Uterus (tissue), 2 donors: ENCODE results near the gene POLA2.

ENCODE experiments used
- POLR2A ChIP-seq, 2 donors: fragments of 450-650 bp; IDR thresholded peaks; one replicate each; pipeline ENCODE4 v1.6.1; 2016; ENCODE audit warnings: antibody characterized with exemption in 2 of 2, mild to moderate bottlenecking in 1 of 2, moderate library complexity in 1 of 2
- TF ChIP-seq, protein P1 (sequence below), 4 experiments: fragments of 200-600 bp in 2 of 4; fragments of 450-650 bp in 2 of 4; sonication (generic) in 2 of 4; IDR thresholded peaks; one replicate each; pipeline ENCODE4 v1.5.1; 2016 to 2019; ENCODE audit warnings: antibody characterized with exemption in 4 of 4, mild to moderate bottlenecking in 2 of 4, moderate library complexity in 1 of 4

DNA sequence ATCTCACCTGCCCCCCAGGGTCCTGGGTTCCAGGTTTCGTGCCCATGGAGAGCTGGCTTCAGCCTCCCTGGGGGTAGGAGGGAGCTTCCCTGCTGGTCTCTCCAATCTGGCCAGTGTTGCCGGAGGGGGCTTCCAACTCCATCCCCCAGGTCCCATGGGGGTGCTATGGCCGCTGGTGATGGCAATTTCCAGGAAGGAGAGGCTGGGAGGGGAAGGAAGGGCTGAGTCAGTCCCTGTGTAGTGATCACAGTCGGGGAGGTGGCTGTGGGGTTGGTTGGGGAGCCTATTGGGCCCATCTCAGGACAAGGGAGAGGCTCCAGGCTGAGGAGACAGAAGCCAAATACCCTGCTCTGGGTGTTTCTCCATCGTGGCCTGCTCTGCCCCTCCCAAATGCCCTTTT, 47.2 kb downstream of the POLA2 start:
- TF ChIP-seq, protein P1, sequence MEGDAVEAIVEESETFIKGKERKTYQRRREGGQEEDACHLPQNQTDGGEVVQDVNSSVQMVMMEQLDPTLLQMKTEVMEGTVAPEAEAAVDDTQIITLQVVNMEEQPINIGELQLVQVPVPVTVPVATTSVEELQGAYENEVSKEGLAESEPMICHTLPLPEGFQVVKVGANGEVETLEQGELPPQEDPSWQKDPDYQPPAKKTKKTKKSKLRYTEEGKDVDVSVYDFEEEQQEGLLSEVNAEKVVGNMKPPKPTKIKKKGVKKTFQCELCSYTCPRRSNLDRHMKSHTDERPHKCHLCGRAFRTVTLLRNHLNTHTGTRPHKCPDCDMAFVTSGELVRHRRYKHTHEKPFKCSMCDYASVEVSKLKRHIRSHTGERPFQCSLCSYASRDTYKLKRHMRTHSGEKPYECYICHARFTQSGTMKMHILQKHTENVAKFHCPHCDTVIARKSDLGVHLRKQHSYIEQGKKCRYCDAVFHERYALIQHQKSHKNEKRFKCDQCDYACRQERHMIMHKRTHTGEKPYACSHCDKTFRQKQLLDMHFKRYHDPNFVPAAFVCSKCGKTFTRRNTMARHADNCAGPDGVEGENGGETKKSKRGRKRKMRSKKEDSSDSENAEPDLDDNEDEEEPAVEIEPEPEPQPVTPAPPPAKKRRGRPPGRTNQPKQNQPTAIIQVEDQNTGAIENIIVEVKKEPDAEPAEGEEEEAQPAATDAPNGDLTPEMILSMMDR (IDR thresholded peaks at IDR 0.05): no peak
- TF ChIP-seq POLR2A (IDR thresholded peaks at IDR 0.05): no peak
